ENCODE measurements around the gene C14orf132. TPM values are rescaled to one million over a fixed set of nuclear protein-coding genes. Genes with fewer than 3 reads are reported as not detected.

Gene C14orf132
- total RNA-seq, 2 experiments from 2014 or later, result 3.2 to 4.6 TPM

DNA sequence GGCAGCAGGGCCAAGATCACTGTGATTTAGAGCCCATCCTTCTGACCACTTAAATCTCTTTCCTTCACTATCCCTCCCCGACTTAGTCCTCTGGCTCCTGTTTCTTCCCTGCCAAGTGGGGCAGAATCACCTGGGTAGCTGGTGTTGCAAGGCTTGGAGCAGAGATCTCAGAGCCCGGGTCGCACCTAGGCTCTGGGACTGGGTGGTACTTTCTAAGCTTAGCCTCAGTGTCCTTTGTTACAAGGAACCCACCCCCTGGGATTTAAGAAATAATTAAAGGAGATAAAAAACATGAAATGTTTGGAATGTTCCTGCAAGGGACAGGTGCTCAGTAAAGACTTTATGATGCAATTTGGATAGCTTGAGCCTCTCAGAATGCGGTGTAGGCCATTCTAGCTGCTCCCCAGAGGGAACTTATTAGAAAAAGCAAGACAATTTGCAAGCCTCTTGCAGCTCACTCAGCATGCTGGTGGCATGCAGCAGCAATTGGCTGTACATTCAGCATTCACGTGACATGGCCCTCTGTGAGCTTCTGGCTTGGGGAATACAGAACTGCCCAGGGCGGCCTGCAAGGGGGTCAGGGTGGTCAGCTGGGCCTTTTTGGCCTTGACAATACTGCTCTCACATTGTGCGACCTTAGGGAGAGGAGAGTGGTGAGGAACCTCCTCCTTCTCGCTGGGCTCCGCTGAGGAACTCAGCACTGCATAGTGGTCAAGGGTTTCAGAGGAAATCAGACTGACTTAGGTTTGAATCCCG, 16.8 kb downstream of the C14orf132 start:
- H3K4me1 Mint-ChIP-seq (ENCODE audit: low read depth), result no peaks in the 10 kb centered on the region
- H3K9me3 Mint-ChIP-seq, result no peaks in the 10 kb centered on the region
- H3K27ac Mint-ChIP-seq, result no peak overlapping the region
- H3K36me3 Mint-ChIP-seq, result no peaks in the 10 kb centered on the region
- H3K4me3 Mint-ChIP-seq, result no peak overlapping the region
- ChIA-PET CTCF (no interaction called here), POLR2A (no interaction called here)
- H3K27me3 Mint-ChIP-seq, result no peaks in the 10 kb centered on the region
- no peak for DNase-seq
- intact Hi-C loops (cut with micrococcal nuclease), result no loop called here

DNA sequence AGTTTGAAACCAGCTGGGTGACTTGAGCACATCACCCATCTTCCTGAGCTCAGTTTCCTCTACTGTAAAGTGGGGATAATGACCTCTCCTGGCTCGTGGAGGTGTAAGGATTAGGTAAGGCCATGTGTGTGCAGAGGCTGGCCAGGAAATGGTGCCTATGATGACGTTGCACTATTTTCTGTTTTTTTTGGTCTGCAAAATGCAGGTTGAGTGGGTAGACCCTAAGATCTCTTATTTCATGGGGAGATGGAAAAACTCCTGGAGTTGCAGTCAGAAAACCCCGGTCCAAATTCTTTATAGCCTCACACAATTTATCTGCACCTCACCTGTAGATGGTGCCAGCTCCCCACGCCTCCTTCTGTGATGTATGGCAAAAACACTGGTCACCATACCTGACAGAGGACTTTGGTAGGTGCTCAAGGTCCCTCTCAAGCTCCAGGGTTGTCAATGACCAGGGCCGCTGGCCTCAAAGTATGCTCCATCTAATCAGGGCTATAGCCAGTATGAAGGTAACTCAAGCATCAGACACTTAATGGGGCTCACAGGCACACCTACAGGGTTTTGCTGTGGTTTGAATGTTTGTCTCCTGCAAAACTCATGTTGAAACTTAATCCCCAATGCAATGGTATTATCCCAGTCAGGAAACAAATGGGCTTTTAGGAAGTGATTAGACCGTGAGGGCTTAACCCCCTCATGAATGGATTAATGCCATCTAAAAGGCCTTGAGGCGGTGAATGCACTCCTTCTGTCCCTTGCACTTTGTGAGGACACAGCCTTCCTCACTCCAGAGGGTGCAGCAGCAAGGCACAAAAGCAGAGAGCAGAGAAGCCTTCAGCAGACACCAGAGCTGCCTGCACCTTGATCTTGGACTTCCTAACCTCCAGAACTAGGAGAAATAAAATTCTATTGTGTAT, 17.6 kb downstream of the C14orf132 start:
- ChIA-PET POLR2A (no interaction called here), CTCF (no interaction called here)
- H3K4me3 Mint-ChIP-seq, result no peak overlapping the region
- H3K27me3 Mint-ChIP-seq, result no peaks in the 10 kb centered on the region
- no peak for DNase-seq
- no peaks in the 10 kb centered on the region for H3K36me3 Mint-ChIP-seq
- H3K27ac Mint-ChIP-seq, result no peak overlapping the region
- intact Hi-C loops (cut with micrococcal nuclease), result no loop called here
- no peaks in the 10 kb centered on the region for H3K4me1 Mint-ChIP-seq (ENCODE audit: low read depth)
- no peaks in the 10 kb centered on the region for H3K9me3 Mint-ChIP-seq

DNA sequence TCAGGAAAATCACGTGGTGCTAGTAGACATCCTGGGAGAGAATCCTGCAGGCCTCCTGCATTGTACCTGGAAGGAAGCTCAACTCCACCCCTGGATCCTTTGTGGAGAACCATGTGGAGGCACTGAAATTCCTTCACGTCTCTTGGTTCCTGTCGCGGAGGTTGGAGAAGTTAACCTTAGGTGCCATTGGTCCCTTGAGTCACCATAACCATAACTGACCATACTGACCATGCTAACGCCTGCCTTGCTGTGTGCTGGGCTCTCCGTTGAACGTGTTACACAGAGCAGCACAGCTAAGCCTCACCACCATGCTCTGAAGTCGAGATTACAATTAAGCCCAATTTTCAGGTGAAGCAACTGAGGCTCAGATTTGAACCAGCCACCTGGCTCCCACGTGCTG, 18.6 kb downstream of the C14orf132 start:
- CTCF ChIA-PET, result no interaction called here
- no peak overlapping the region for H3K4me3 Mint-ChIP-seq
- no peak overlapping the region for H3K27ac Mint-ChIP-seq
- no peak for DNase-seq
- H3K4me1 Mint-ChIP-seq (ENCODE audit: low read depth), result no peaks in the 10 kb centered on the region
- POLR2A ChIA-PET, result no interaction called here
- intact Hi-C loops (cut with micrococcal nuclease), result no loop called here
- H3K27me3 Mint-ChIP-seq, result peaks cover 3% of the 10 kb centered on the region
- no peaks in the 10 kb centered on the region for H3K9me3 Mint-ChIP-seq
- no peaks in the 10 kb centered on the region for H3K36me3 Mint-ChIP-seq

DNA sequence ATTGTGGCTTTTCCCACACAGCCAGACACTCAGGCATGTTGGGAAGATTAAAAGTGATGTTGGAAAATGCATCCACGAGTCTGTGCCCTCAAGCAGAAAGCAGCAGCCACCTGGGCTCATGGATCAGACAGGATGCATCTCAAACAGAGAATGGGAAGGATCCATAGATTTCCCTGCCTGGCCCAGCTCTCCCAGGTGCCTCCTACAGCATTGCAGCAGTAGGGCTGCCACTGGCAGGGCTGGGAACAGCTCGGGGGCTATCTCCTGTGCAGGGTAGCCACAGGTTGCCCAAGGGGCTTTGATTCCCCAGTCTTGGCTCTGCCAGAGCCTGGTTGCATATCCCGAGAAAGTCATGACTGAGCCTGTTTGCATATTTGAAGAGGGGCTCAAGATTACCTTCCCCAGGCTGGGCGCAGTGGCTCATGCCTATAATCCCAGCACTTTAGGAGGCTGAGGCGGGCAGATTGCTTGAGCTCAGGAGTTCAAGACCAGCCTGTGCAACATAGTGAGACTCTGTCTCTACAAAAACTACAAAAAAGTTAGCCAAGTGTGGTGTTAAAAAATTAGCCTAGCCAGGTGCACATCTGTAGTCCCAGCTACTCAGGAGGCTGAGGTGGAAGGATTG, 19.5 kb downstream of the C14orf132 start:
- Mint-ChIP-seq H3K27ac (no peak overlapping the region), H3K36me3 (no peaks in the 10 kb centered on the region), H3K27me3 (peaks cover 3% of the 10 kb centered on the region), H3K9me3 (no peaks in the 10 kb centered on the region), H3K4me1 (ENCODE audit: low read depth) (no peaks in the 10 kb centered on the region), H3K4me3 (no peak overlapping the region)
- no peak for DNase-seq
- CTCF ChIA-PET, result no interaction called here
- intact Hi-C loops (cut with micrococcal nuclease), result no loop called here
- POLR2A ChIA-PET, result no interaction called here

DNA sequence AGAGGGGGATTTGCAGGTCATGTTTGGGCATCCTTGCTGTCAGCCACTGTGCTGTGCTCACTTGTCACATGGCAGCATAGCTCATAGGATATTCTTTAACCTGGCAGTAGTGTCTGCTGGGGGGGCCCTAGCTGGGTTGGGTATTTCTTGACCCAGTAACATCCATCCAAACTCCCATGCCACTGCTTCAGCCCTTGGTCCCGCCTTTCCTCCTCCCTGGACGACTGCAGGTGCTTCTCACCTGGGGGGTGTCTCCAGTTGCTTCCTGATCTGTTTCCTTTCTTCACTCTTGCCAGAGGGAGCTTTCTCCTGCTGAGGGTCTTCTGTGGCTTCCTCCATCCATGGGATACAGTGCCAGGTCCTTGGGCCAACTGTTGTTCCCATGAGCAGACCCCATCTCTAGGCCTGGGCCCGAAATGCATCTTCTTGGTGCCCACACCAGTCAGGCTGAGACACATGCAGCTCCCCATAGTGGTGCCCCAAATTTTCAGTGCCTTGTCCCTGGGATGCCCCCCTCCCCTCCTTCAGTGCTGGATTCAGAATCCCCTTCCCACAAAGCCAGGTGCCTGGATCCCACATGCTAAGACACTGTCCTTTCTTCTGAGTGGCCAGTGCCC, 20.5 kb downstream of the C14orf132 start:
- H3K4me3 Mint-ChIP-seq, result no peak overlapping the region
- intact Hi-C loops (cut with micrococcal nuclease), result no loop called here
- ChIA-PET CTCF (no interaction called here), POLR2A (no interaction called here)
- no peaks in the 10 kb centered on the region for H3K36me3 Mint-ChIP-seq
- DNase-seq, result no peak
- peaks cover 3% of the 10 kb centered on the region for H3K27me3 Mint-ChIP-seq
- no peaks in the 10 kb centered on the region for H3K9me3 Mint-ChIP-seq
- H3K27ac Mint-ChIP-seq, result no peak overlapping the region
- H3K4me1 Mint-ChIP-seq (ENCODE audit: low read depth), result no peaks in the 10 kb centered on the region

DNA sequence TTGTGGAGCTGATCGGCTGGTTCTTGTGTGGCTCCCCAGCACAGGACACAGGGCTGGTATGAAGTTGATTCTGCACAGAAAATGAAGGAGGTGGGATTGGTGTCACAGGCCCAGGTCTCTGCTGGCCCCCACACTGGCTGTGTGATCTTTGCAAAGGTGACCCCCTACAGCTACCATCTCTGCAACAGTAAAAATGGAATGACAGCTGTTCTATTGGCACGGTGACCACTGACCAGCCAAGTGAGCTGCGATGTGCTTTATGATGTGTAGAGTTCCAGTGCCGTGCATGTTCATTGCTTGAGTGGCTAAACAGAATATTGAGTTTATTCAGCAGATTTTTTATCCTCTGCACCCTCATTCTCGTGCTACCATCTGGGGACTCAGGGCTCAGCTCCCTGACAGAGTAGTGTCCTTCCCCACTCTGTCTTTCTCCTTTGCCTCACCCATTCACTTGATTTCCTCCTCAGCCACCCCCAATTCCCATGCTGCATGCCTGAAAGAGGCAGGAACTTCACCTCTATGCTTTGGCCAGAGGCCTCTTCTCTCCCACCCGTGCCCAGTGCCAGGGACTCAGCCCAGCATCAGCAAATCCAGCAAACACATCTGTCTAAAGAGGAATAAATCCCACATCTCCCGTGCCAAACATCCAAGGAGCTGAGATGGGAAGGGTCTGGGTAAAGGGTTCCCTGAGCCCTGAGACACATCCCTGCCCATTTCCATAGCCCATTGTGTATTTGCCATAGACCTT, 21.2 kb downstream of the C14orf132 start:
- intact Hi-C loops (cut with micrococcal nuclease), result no loop called here
- ChIA-PET POLR2A (no interaction called here), CTCF (no interaction called here)
- no peaks in the 10 kb centered on the region for H3K36me3 Mint-ChIP-seq
- H3K27me3 Mint-ChIP-seq, result peaks cover 3% of the 10 kb centered on the region
- H3K9me3 Mint-ChIP-seq, result no peaks in the 10 kb centered on the region
- H3K27ac Mint-ChIP-seq, result no peak overlapping the region
- no peak overlapping the region for H3K4me3 Mint-ChIP-seq
- DNase-seq, result no peak
- no peaks in the 10 kb centered on the region for H3K4me1 Mint-ChIP-seq (ENCODE audit: low read depth)

DNA sequence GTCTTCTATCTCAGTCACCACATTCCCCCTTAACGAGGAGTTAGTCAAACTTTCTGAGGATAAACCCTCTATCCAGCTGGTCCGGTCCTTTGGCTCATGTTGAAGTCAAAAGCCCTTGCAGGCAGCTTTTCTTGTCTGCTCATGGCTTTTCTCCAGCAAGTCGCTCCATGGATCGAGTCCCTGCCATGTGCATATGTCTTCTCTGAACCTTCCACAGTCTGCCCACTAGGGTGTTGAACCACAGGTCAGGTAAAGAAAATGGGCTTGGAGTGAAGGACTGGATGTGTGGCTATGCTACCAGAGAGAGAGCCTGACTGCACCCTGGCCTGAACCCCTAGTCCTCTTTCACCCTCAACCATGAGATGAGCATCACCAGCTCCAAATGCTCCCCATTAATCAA, 22.8 kb downstream of the C14orf132 start:
- CTCF ChIA-PET, result no interaction called here
- POLR2A ChIA-PET, result no interaction called here
- H3K27ac Mint-ChIP-seq, result no peak overlapping the region

DNA sequence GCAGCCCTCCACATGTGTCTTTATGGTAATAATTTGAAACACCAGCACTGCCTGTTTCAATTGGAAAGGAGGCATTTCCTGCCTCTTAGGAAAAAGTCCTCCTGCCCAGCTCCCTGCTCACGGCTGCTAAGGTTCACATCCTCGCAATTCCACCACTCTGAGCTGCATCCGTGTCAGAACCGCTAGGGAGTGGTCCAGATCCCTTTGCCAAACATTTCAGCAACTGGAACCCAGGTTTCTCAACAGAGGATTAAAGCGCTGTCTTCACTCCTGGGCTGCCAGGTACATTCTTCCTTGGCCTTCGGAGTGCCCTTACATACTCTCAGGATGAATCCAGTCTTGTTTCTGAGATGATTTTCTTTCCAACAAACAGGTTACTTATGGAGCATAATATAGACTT, 23.3 kb downstream of the C14orf132 start:
- DNase-seq, result no peak
- POLR2A ChIA-PET, result no interaction called here
- no peaks in the 10 kb centered on the region for H3K36me3 Mint-ChIP-seq
- CTCF ChIA-PET, result no interaction called here
- H3K9me3 Mint-ChIP-seq, result no peaks in the 10 kb centered on the region
- H3K4me3 Mint-ChIP-seq, result no peak overlapping the region
- peaks cover 3% of the 10 kb centered on the region for H3K27me3 Mint-ChIP-seq
- no peak overlapping the region for H3K27ac Mint-ChIP-seq
- H3K4me1 Mint-ChIP-seq (ENCODE audit: low read depth), result no peaks in the 10 kb centered on the region
- intact Hi-C loops (cut with micrococcal nuclease), result no loop called here

More for the DNA sequence above, 22.8 kb downstream of the C14orf132 start:
- intact Hi-C loops (cut with micrococcal nuclease), result no loop called here
- Mint-ChIP-seq H3K4me3 (no peak overlapping the region), H3K4me1 (ENCODE audit: low read depth) (no peaks in the 10 kb centered on the region), H3K27me3 (peaks cover 3% of the 10 kb centered on the region), H3K9me3 (no peaks in the 10 kb centered on the region), H3K36me3 (no peaks in the 10 kb centered on the region)
- no peak for DNase-seq

DNA sequence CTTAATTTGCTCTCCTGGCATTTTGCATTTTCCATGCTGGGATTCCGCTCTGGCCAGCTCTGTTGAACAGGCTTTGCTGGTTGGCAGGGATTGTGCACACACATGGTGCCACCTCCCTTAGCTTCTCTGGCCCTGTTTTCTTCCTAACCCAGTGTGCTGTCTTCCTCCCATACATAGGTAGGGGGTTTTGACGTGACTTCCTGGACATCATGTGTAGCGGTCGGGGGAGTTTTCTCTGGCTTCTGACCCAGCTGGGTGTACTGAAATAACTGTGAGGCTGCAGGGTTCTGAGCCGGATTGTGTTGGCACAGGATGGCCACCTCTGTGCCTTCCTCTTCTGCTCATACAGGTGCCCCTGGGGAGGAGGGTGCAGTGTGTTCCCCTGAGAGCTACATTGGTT, 25.7 kb downstream of the C14orf132 start:
- no peaks in the 10 kb centered on the region for H3K9me3 Mint-ChIP-seq
- ChIA-PET POLR2A (no interaction called here), CTCF (no interaction called here)
- peaks cover 3% of the 10 kb centered on the region for H3K27me3 Mint-ChIP-seq
- H3K4me1 Mint-ChIP-seq (ENCODE audit: low read depth), result no peaks in the 10 kb centered on the region
- intact Hi-C loops (cut with micrococcal nuclease), result no loop called here
- no peaks in the 10 kb centered on the region for H3K36me3 Mint-ChIP-seq
- no peak overlapping the region for H3K27ac Mint-ChIP-seq
- DNase-seq, result no peak
- no peak overlapping the region for H3K4me3 Mint-ChIP-seq

DNA sequence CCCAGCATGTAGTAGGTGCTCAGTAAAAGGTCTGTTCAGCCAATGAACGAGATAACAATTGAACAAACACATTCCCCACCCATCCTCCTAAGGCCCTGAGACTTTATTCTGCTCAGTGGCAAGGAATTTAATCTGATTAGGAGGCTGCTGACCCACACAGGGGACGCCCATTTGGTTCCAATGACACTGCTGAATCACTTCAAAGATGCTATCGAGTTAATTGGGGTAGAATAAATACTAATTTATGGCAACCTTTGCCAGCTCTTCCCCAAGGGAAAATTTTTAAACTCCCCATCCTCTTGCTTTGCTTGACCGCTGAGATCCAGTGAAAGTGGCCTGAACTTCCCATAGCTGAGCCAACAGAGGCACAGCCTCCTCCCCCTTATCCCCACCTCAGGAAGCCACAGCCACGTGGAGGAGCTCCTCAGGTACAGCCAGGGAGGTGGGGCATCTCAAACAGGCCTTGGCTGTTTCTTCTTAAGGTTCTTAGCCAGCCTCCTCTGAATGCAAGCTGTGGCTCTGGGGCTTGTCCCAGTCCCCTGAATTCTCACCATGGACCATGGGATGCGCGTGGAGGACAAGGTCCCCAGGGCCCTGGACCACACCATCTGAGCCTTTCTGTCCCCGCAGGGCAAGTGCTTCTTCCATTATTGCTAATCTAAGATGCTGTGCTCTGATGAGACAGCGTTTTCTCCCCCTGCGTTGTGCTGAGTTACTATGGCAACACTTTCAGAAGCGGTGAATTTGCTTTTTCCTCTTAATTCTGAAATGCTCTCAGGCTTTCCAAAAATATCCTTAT, 26.7 kb downstream of the C14orf132 start:
- ChIA-PET CTCF (no interaction called here), POLR2A (no interaction called here)
- intact Hi-C loops (cut with micrococcal nuclease), result no loop called here
- no peak for DNase-seq
- Mint-ChIP-seq H3K27me3 (peaks cover 3% of the 10 kb centered on the region), H3K4me3 (no peak overlapping the region), H3K36me3 (no peaks in the 10 kb centered on the region), H3K9me3 (no peaks in the 10 kb centered on the region), H3K27ac (no peak overlapping the region), H3K4me1 (ENCODE audit: low read depth) (no peaks in the 10 kb centered on the region)

DNA sequence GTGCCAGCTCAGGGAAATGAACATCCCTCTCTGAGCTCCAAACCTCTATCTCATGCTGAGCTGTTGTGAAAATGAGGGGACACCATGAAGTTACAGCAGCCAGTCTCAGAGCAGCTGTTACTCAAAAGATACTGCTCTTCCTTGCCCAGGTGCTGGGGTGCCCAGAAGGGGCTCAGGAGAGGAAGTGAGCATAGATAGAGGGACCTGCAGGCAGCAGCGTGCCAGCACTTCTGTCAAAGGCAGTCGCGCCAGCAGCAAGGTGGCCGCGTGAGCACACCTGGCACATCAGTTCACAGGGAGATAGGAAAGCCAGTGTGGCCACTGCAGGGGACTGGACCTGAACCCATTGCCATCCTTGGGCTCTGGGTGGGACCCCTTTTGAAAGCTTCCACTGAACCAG, 27.8 kb downstream of the C14orf132 start:
- Mint-ChIP-seq H3K27ac (no peak overlapping the region), H3K36me3 (no peaks in the 10 kb centered on the region), H3K9me3 (no peaks in the 10 kb centered on the region), H3K4me3 (no peak overlapping the region), H3K4me1 (ENCODE audit: low read depth) (no peaks in the 10 kb centered on the region), H3K27me3 (peaks cover 2% of the 10 kb centered on the region)
- POLR2A ChIA-PET, result no interaction called here
- intact Hi-C loops (cut with micrococcal nuclease), result no loop called here
- CTCF ChIA-PET, result no interaction called here
- no peak for DNase-seq
